H9 (cell line): ENCODE measurements around the gene HLA-C. TPM values are rescaled to one million over a fixed set of nuclear protein-coding genes. Genes with fewer than 3 reads are reported as not detected.

Source experiments
- DNase-seq: peaks from one replicate; pipeline ENCODE4 v3.0.0-alpha.2; 2017
- H2AFZ ChIP-seq: one replicate; pipeline ENCODE4 v1.6.1; 2013; ENCODE audit warnings: mild to moderate bottlenecking, low read length, control low read depth, moderate library complexity
- H2AK5ac ChIP-seq: 2 replicates; pipeline ENCODE4 v1.6.1; 2013; ENCODE audit warnings: low read length, control low read depth, mixed read lengths; ENCODE audit not compliant: insufficient read length
- H2BK120ac ChIP-seq: one replicate; pipeline ENCODE4 v1.6.1; 2013; ENCODE audit warnings: low read depth, mild to moderate bottlenecking, low read length, control low read depth, inconsistent platforms; ENCODE audit not compliant: poor library complexity, severe bottlenecking
- H2BK12ac ChIP-seq: 2 replicates; pipeline ENCODE4 v1.6.1; 2013; ENCODE audit warnings: low read length, control low read depth, mixed read lengths, low read depth; ENCODE audit not compliant: insufficient read length
- H2BK15ac ChIP-seq: 2 replicates; pipeline ENCODE4 v1.6.1; 2013; ENCODE audit warnings: low read depth, low read length, control low read depth
- H2BK20ac ChIP-seq: one replicate; pipeline ENCODE4 v1.6.1; 2013; ENCODE audit warnings: low read depth, mild to moderate bottlenecking, low read length, control low read depth, inconsistent platforms; ENCODE audit not compliant: poor library complexity, severe bottlenecking
- H2BK5ac ChIP-seq: 2 replicates; pipeline ENCODE4 v1.6.1; 2013; ENCODE audit warnings: low read length, control low read depth, mixed read lengths; ENCODE audit not compliant: insufficient read length
- H3K14ac ChIP-seq: 2 replicates; pipeline ENCODE4 v1.6.1; 2013; ENCODE audit warnings: low read length, control low read depth; ENCODE audit not compliant: insufficient read depth
- H3K18ac ChIP-seq: 2 replicates; pipeline ENCODE4 v1.6.1; 2013; ENCODE audit warnings: low read depth, mild to moderate bottlenecking, mixed read lengths, low read length, control low read depth; ENCODE audit not compliant: insufficient read length
- H3K23ac ChIP-seq: 2 replicates; pipeline ENCODE4 v1.6.1; 2013; ENCODE audit warnings: low read length, control low read depth, mixed read lengths, low read depth; ENCODE audit not compliant: insufficient read length
- H3K23me2 ChIP-seq: 2 replicates; pipeline ENCODE4 v1.6.1; 2013; ENCODE audit warnings: low read depth, mild to moderate bottlenecking, mixed read lengths, low read length, control low read depth; ENCODE audit not compliant: insufficient read length, poor library complexity, severe bottlenecking
- H3K27ac ChIP-seq: 2 replicates; pipeline ENCODE4 v1.5.1; 2013; ENCODE audit warnings: low read length, control low read depth, mixed read lengths, low read depth; ENCODE audit not compliant: insufficient read length
- H3K27me3 ChIP-seq: 2 replicates; pipeline ENCODE4 v1.6.1; 2013; ENCODE audit warnings: low read length, control low read depth, inconsistent platforms; ENCODE audit not compliant: insufficient read depth
- H3K4ac ChIP-seq: 2 replicates; pipeline ENCODE4 v1.6.1; 2013; ENCODE audit warnings: low read depth, mild to moderate bottlenecking, control low read depth, inconsistent platforms, low read length, moderate library complexity
- H3K4me1 ChIP-seq: 2 replicates; pipeline ENCODE4 v1.6.1; 2013; ENCODE audit warnings: low read length, control low read depth, inconsistent platforms; ENCODE audit not compliant: insufficient read depth
- H3K4me2 ChIP-seq: 2 replicates; pipeline ENCODE4 v1.6.1; 2013; ENCODE audit warnings: low read length, control low read depth, mixed read lengths; ENCODE audit not compliant: insufficient read length, insufficient read depth
- H3K56ac ChIP-seq: 2 replicates; pipeline ENCODE4 v1.6.1; 2013; ENCODE audit warnings: low read depth, mild to moderate bottlenecking, mixed read lengths, low read length, control low read depth; ENCODE audit not compliant: insufficient read length
- H3K79me1 ChIP-seq: 2 replicates; pipeline ENCODE4 v1.6.1; 2013; ENCODE audit warnings: low read depth, mild to moderate bottlenecking, moderate library complexity, low read length, control low read depth, inconsistent platforms; ENCODE audit not compliant: insufficient read depth, poor library complexity, severe bottlenecking
- H3K79me2 ChIP-seq: 2 replicates; pipeline ENCODE4 v1.6.1; 2013; ENCODE audit warnings: low read length, control low read depth, inconsistent platforms; ENCODE audit not compliant: insufficient read depth
- H3K9ac ChIP-seq: 2 replicates; pipeline ENCODE4 v1.6.1; 2013; ENCODE audit warnings: low read length, control low read depth, mixed read lengths; ENCODE audit not compliant: insufficient read length; ENCODE audit errors: extremely low read depth
- H3K9me3 ChIP-seq: one replicate; pipeline ENCODE4 v1.6.1; 2013; ENCODE audit warnings: low read depth, low read length, inconsistent platforms; ENCODE audit not compliant: control insufficient read depth
- H3T11ph ChIP-seq: one replicate; pipeline ENCODE4 v1.6.1; 2013; ENCODE audit warnings: mild to moderate bottlenecking, low read length, control low read depth, inconsistent platforms
- H4K20me1 ChIP-seq: one replicate; pipeline ENCODE4 v1.6.1; 2013; ENCODE audit not compliant: control insufficient read depth, insufficient read length, insufficient read depth
- H4K5ac ChIP-seq: 2 replicates; pipeline ENCODE4 v1.6.1; 2013; ENCODE audit warnings: low read depth, mild to moderate bottlenecking, mixed read lengths, low read length, control low read depth; ENCODE audit not compliant: insufficient read length
- H4K8ac ChIP-seq: replicated peaks from 2 replicates; pipeline ENCODE4 v1.6.1; 2013; ENCODE audit warnings: low read length, control low read depth, mixed read lengths, low read depth; ENCODE audit not compliant: insufficient read length
- H4K91ac ChIP-seq: 2 replicates; pipeline ENCODE4 v1.6.1; 2013; ENCODE audit warnings: low read depth, mild to moderate bottlenecking, moderate library complexity, mixed read lengths, low read length, control low read depth; ENCODE audit not compliant: insufficient read length
- H3K27ac Mint-ChIP-seq, 3 experiments: 2 replicates in 2 of 3; 3 replicates in 1 of 3; pipeline ENCODE4 v1.8.0; 2020 to 2021; ENCODE audit warnings: mixed read lengths in 3 of 3, mild to moderate bottlenecking in 1 of 3, moderate library complexity in 1 of 3
- H3K27me3 Mint-ChIP-seq: 2 replicates; pipeline ENCODE4 v1.8.0; 2021; ENCODE audit warnings: low read depth, mild to moderate bottlenecking, moderate library complexity, mixed read lengths
- H3K36me3 Mint-ChIP-seq, 3 experiments: 2 replicates in 2 of 3; 3 replicates in 1 of 3; pipeline ENCODE4 v1.8.0; 2020 to 2021; ENCODE audit warnings: low read depth in 3 of 3, mixed read lengths in 3 of 3; ENCODE audit not compliant: insufficient read depth in 1 of 3
- H3K4me1 Mint-ChIP-seq, 2 experiments: 2 replicates each; pipeline ENCODE4 v1.8.0; 2020; ENCODE audit warnings: mixed read lengths in 2 of 2
- H3K4me3 Mint-ChIP-seq, 2 experiments: 2 replicates in 1 of 2; 3 replicates in 1 of 2; pipeline ENCODE4 v1.8.0; 2020 to 2021; ENCODE audit warnings: mild to moderate bottlenecking in 2 of 2, mixed read lengths in 2 of 2, moderate library complexity in 1 of 2
- H3K9me3 Mint-ChIP-seq, 2 experiments: 2 replicates in 1 of 2; 3 replicates in 1 of 2; pipeline ENCODE4 v1.8.0; 2020; ENCODE audit warnings: mild to moderate bottlenecking in 2 of 2, mixed read lengths in 2 of 2, moderate library complexity in 1 of 2
- CTCF ChIP-seq: fragments of 200-600 bp; sonication (generic); conservative IDR thresholded peaks from 3 replicates; pipeline ENCODE4 v1.8.0; 2021; ENCODE audit warnings: antibody characterized with exemption, mild to moderate bottlenecking
- WGBS: extraction: QIAGEN DNeasy Blood & Tissue Kit; methylation state at CpG from one replicate; pipeline ENCODE4 v1.1.7; 2013; ENCODE audit warnings: missing lambda C conversion rate, low lambda C conversion rate, mixed read lengths; ENCODE audit not compliant: insufficient read length; ENCODE audit errors: extremely low coverage; 5-methylcytosine and 5-hydroxymethylcytosine counted together
- total RNA-seq: library from RNA; stranded (reverse); gene quantifications from 2 replicates; pipeline ENCODE4 v1.2.1, GENCODE V29; 2021

HLA-C gene
- total RNA-seq, 1 experiment from 2014 or later: 239 TPM

DNA sequence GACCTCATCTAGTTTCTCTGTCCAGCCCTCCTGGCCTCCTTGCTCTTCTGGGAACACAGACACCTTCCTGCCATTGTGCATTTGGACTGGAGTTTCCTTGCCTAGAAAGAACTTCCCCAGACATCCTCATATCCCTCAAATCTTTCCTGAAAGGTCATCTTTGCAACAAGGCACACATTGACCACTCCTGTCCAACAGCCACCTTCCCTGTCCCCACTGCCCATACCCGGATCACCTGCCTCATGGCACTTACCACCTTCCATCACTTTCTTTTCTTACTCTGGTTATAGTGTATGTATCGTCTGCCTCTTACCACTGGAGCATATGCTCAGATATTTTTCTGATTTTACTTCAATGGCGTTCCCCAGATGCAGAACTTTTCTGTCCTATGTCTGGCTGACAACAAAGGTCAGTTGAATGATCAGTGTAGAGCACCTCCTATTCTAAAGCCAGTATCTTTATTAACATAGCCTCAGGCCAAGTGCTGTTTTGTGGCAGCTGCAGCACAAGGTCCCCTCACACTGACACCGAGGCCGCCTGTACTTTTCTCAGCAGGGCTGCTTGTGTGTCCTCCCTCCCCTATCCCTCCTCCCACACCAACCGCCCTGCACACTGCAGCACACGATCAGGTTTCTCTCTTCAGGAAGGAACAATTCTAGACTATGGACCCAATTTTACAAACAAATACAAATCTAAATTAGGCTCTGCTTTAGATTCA is 4.1 kb downstream of the HLA-C start:
- Histone ChIP-seq H4K8ac (no peak overlapping the region), H3K23me2 (peaks cover 3% of the 10 kb centered on the region), H3K14ac (no peak overlapping the region), H4K5ac (no peak overlapping the region), H3T11ph (no peak overlapping the region), H3K18ac (no peak overlapping the region), H3K9ac (no peak overlapping the region), H2BK5ac (no peak overlapping the region), H3K4me1 (no peaks in the 10 kb centered on the region), H2BK20ac (no peak overlapping the region), H4K91ac (no peak overlapping the region), H3K4ac (no peak overlapping the region), H3K56ac (no peak overlapping the region), H3K4me2 (no peak overlapping the region), H2BK15ac (no peak overlapping the region), H3K27ac (no peak overlapping the region), H3K27me3 (no peaks in the 10 kb centered on the region), H2BK12ac (no peak overlapping the region), H3K23ac (no peak overlapping the region), H3K9me3 (no peaks in the 10 kb centered on the region), H2BK120ac (no peak overlapping the region), H2AFZ (no peak overlapping the region), H4K20me1 (no peaks in the 10 kb centered on the region), H3K79me1 (peaks cover 3% of the 10 kb centered on the region), H2AK5ac (no peak overlapping the region), H3K79me2 (no peaks in the 10 kb centered on the region)
- Mint-ChIP-seq H3K27me3 (peaks cover 13% of the 10 kb centered on the region), H3K4me3 (no peak overlapping the region), H3K36me3 (peaks cover 29 to 36% (median 30%) of the 10 kb centered on the region in 3 experiments), H3K9me3 (peaks cover 6 to 16% of the 10 kb centered on the region in 2 experiments; a peak in 4 of 5 replicates), H3K27ac (peak overlapping the region in 1 of 3 experiments; percentile 65; a peak in 1 of 7 replicates), H3K4me1 (peaks cover 19 to 20% of the 10 kb centered on the region in 2 experiments)
- no CpG with 5 or more reads among the region's 7 CpGs for WGBS
- no peak for TF ChIP-seq CTCF
- no peak for DNase-seq
